CD14-positive monocyte (primary cell): Measurements from ENCODE around the gene MYL3. TPM values are rescaled to one million over a fixed set of nuclear protein-coding genes. Genes with fewer than 3 reads are reported as not detected.

ENCODE experiments used
- DNase-seq, 3 donors: peaks; one replicate each; pipeline ENCODE4 v3.0.0-alpha.2; 2011 to 2022
- H2AFZ ChIP-seq: 2 replicates; pipeline ENCODE4 v1.6.0; 2012; ENCODE audit warnings: mild to moderate bottlenecking, low read depth, low read length, inconsistent platforms; ENCODE audit not compliant: insufficient read depth, poor library complexity, severe bottlenecking
- H3K27ac ChIP-seq, 2 donors: 1 replicate in 1 of 2; 2 replicates in 1 of 2; pipeline ENCODE4 v1.5.1; 2012 to 2013; ENCODE audit warnings: low read length in 2 of 2, control low read depth in 1 of 2, inconsistent platforms in 1 of 2, low read depth in 1 of 2, mild to moderate bottlenecking in 1 of 2
- H3K27me3 ChIP-seq, 2 donors: one replicate each; pipeline versions ENCODE4 v1.6.0 to v1.6.1; 2011 to 2013; ENCODE audit warnings: low read length in 2 of 2; ENCODE audit not compliant: control insufficient read depth in 2 of 2, insufficient read depth in 2 of 2
- H3K36me3 ChIP-seq, 2 donors: replicated peaks in 1 of 2; 1 replicate in 1 of 2; 2 replicates in 1 of 2; pipeline versions ENCODE4 v1.5.1 to v1.6.1; 2012 to 2013; ENCODE audit warnings: low read length in 2 of 2, control low read depth in 1 of 2, inconsistent platforms in 1 of 2, mild to moderate bottlenecking in 1 of 2; ENCODE audit not compliant: insufficient read depth in 2 of 2, control insufficient read depth in 1 of 2
- H3K4me1 ChIP-seq, 2 donors: 1 replicate in 1 of 2; 2 replicates in 1 of 2; pipeline versions ENCODE4 v1.5.1 to v1.6.1; 2012 to 2013; ENCODE audit warnings: low read length in 2 of 2, control low read depth in 1 of 2, inconsistent platforms in 1 of 2, mild to moderate bottlenecking in 1 of 2, moderate library complexity in 1 of 2; ENCODE audit not compliant: insufficient read depth in 2 of 2, control insufficient read depth in 1 of 2
- H3K4me2 ChIP-seq: replicated peaks from 2 replicates; pipeline ENCODE3; 2012; ENCODE audit warnings: low read length, moderate library complexity, mild to moderate bottlenecking; ENCODE audit not compliant: poor library complexity, severe bottlenecking; ENCODE audit errors: extremely low read depth
- H3K4me3 ChIP-seq, 3 experiments: fragments of 200-600 bp in 1 of 3; sonication (generic) in 1 of 3; replicated peaks in 1 of 3; 1 replicate in 2 of 3; 2 replicates in 1 of 3; pipeline ENCODE4 v1.5.1; 2011 to 2013; ENCODE audit warnings: low read length in 3 of 3, mild to moderate bottlenecking in 3 of 3, control low read depth in 2 of 3, low read depth in 2 of 3, inconsistent platforms in 1 of 3, moderate library complexity in 1 of 3
- H3K79me2 ChIP-seq: 2 replicates; pipeline ENCODE4 v1.6.0; 2012; ENCODE audit warnings: mild to moderate bottlenecking, control low read depth, inconsistent platforms, low read length, moderate library complexity; ENCODE audit not compliant: insufficient read depth
- H3K9ac ChIP-seq: 2 replicates; pipeline ENCODE4 v1.6.0; 2017; ENCODE audit warnings: low read length, mild to moderate bottlenecking; ENCODE audit not compliant: insufficient read depth, poor library complexity, severe bottlenecking
- H3K9me3 ChIP-seq, 2 donors: replicated peaks in 1 of 2; 1 replicate in 1 of 2; 2 replicates in 1 of 2; pipeline versions ENCODE4 v1.5.1 to v1.6.1; 2012 to 2013; ENCODE audit warnings: low read length in 2 of 2, control low read depth in 1 of 2; ENCODE audit not compliant: control insufficient read depth in 1 of 2, insufficient read depth in 1 of 2
- H4K20me1 ChIP-seq: 2 replicates; pipeline ENCODE4 v1.6.0; 2012; ENCODE audit warnings: mild to moderate bottlenecking, low read length, control low read depth, moderate library complexity; ENCODE audit not compliant: insufficient read depth
- H3K27ac Mint-ChIP-seq, 7 donors: one replicate each; pipeline ENCODE4 v1.8.0; 2020; ENCODE audit warnings: mild to moderate bottlenecking in 7 of 7, mixed read lengths in 7 of 7, moderate library complexity in 6 of 7, inconsistent platforms in 2 of 7
- H3K27me3 Mint-ChIP-seq, 3 donors: one replicate each; pipeline ENCODE4 v1.8.0; 2021 to 2022; ENCODE audit warnings: low read depth in 3 of 3, mild to moderate bottlenecking in 3 of 3, mixed read lengths in 3 of 3, moderate library complexity in 3 of 3, inconsistent platforms in 1 of 3
- H3K36me3 Mint-ChIP-seq, 2 donors: one replicate each; pipeline ENCODE4 v1.8.0; 2020; ENCODE audit warnings: mixed read lengths in 2 of 2, inconsistent platforms in 1 of 2, mild to moderate bottlenecking in 1 of 2
- H3K4me1 Mint-ChIP-seq: one replicate; pipeline ENCODE4 v1.8.0; 2020; ENCODE audit warnings: mild to moderate bottlenecking, mixed read lengths
- H3K4me3 Mint-ChIP-seq, 2 donors: one replicate each; pipeline ENCODE4 v1.8.0; 2020; ENCODE audit warnings: mild to moderate bottlenecking in 2 of 2, mixed read lengths in 2 of 2, moderate library complexity in 1 of 2
- H3K9me3 Mint-ChIP-seq, 7 donors: one replicate each; pipeline ENCODE4 v1.8.0; 2020 to 2022; ENCODE audit warnings: mixed read lengths in 7 of 7, mild to moderate bottlenecking in 6 of 7, moderate library complexity in 6 of 7, inconsistent platforms in 2 of 7
- CTCF ChIP-seq: fragments of 200-600 bp; IDR thresholded peaks from one replicate; pipeline ENCODE4 v1.8.0; 2022; ENCODE audit warnings: antibody characterized with exemption, mild to moderate bottlenecking
- WGBS: methylation state at CpG from one replicate; pipeline ENCODE4 v1.1.5; 2013; ENCODE audit warnings: missing lambda C conversion rate; ENCODE audit not compliant: insufficient coverage; 5-methylcytosine and 5-hydroxymethylcytosine counted together
- intact Hi-C, 2 donors: fragments of 100-400 bp; cut with micrococcal nuclease; formaldehyde crosslinking; loops; one replicate each; pipeline versions ENCODE4 v1.15.0 to v1.15.1; 2023
- polyA plus RNA-seq, 3 donors: library from polyadenylated mRNA; depleted of rRNA in 1 of 3; unstranded in 2 of 3; stranded (reverse) in 1 of 3; fragments of 300-500 nt in 2 of 3; fragments of >200 nt in 1 of 3; fragmentation: Illumina TruSeq in 2 of 3; gene quantifications; 1 replicate in 2 of 3; 2 replicates in 1 of 3; pipeline ENCODE4 v1.2.3, GENCODE V29; 2012 to 2021

The MYL3 gene
- polyA plus RNA-seq, 3 donors: not detected

GRCh38 chr3:46875560-46875959, 12.3 kb upstream of the MYL3 start:
- Mint-ChIP-seq H3K4me3 (no peak overlapping the region), H3K4me1 (peaks cover 12% of the 10 kb centered on the region), H3K9me3 (peaks cover 0 to 2% (median 0%) of the 10 kb centered on the region in 7 donors), H3K27ac (no peak overlapping the region), H3K27me3 (peaks cover 14 to 47% (median 30%) of the 10 kb centered on the region in 3 donors), H3K36me3 (peaks cover 0 to 2% of the 10 kb centered on the region in 2 donors)
- WGBS: 90% methylated on average over 8 of the region's 9 CpGs
- DNase-seq: no peak
- no peak overlapping the region for H3K4me3 ChIP-seq
- H3K27me3 ChIP-seq: peaks cover 4 to 17% of the 10 kb centered on the region in 2 donors
- no peaks in the 10 kb centered on the region for H3K4me1 ChIP-seq
- H3K79me2 ChIP-seq: no peaks in the 10 kb centered on the region
- intact Hi-C loops: no loop called here
- no peak overlapping the region for H3K9ac ChIP-seq
- no peaks in the 10 kb centered on the region for H3K9me3 ChIP-seq
- H3K27ac ChIP-seq: no peak overlapping the region
- H3K36me3 ChIP-seq: no peaks in the 10 kb centered on the region
- no peak for TF ChIP-seq CTCF
- no peaks in the 10 kb centered on the region for H4K20me1 ChIP-seq
- no peak overlapping the region for H3K4me2 ChIP-seq
- no peak overlapping the region for H2AFZ ChIP-seq

GRCh38 chr3:46874430-46874829, 11.2 kb upstream of the MYL3 start:
- 13% methylated on average over 6 of the region's 18 CpGs for WGBS
- H3K4me1 Mint-ChIP-seq: peaks cover 12% of the 10 kb centered on the region
- no peaks in the 10 kb centered on the region for H3K4me1 ChIP-seq
- H3K9ac ChIP-seq: no peak overlapping the region
- peaks cover 3 to 37% (median 19%) of the 10 kb centered on the region in 3 donors for H3K27me3 Mint-ChIP-seq
- H3K27ac ChIP-seq: no peak overlapping the region
- no peaks in the 10 kb centered on the region for H4K20me1 ChIP-seq
- H3K36me3 ChIP-seq: no peaks in the 10 kb centered on the region
- no peak overlapping the region for H3K4me2 ChIP-seq
- no peaks in the 10 kb centered on the region for H3K9me3 ChIP-seq
- no peak for TF ChIP-seq CTCF
- peaks cover 0 to 2% (median 0%) of the 10 kb centered on the region in 7 donors for H3K9me3 Mint-ChIP-seq
- no peak overlapping the region for H3K4me3 Mint-ChIP-seq
- H3K4me3 ChIP-seq: no peak overlapping the region
- no peak overlapping the region for H2AFZ ChIP-seq
- intact Hi-C loops: no loop called here
- DNase-seq: no peak
- H3K27me3 ChIP-seq: peaks cover 0 to 6% of the 10 kb centered on the region in 2 donors
- no peak overlapping the region for H3K27ac Mint-ChIP-seq
- no peaks in the 10 kb centered on the region for H3K79me2 ChIP-seq
- H3K36me3 Mint-ChIP-seq: no peaks in the 10 kb centered on the region
